CD14-positive monocyte (primary cell): ENCODE measurements around the gene KMT2C. TPM values are rescaled to one million over a fixed set of nuclear protein-coding genes. Genes with fewer than 3 reads are reported as not detected.

Experiments used
- DNase-seq, 3 donors: peaks; one replicate each; pipeline ENCODE4 v3.0.0-alpha.2; 2011 to 2022
- H2AFZ ChIP-seq: 2 replicates; pipeline ENCODE4 v1.6.0; 2012; ENCODE audit warnings: mild to moderate bottlenecking, low read depth, low read length, inconsistent platforms; ENCODE audit not compliant: insufficient read depth, poor library complexity, severe bottlenecking
- H3K27ac ChIP-seq, 2 donors: 1 replicate in 1 of 2; 2 replicates in 1 of 2; pipeline ENCODE4 v1.5.1; 2012 to 2013; ENCODE audit warnings: low read length in 2 of 2, control low read depth in 1 of 2, inconsistent platforms in 1 of 2, low read depth in 1 of 2, mild to moderate bottlenecking in 1 of 2
- H3K27me3 ChIP-seq, 2 donors: one replicate each; pipeline versions ENCODE4 v1.6.0 to v1.6.1; 2011 to 2013; ENCODE audit warnings: low read length in 2 of 2; ENCODE audit not compliant: control insufficient read depth in 2 of 2, insufficient read depth in 2 of 2
- H3K36me3 ChIP-seq, 2 donors: replicated peaks in 1 of 2; 1 replicate in 1 of 2; 2 replicates in 1 of 2; pipeline versions ENCODE4 v1.5.1 to v1.6.1; 2012 to 2013; ENCODE audit warnings: low read length in 2 of 2, control low read depth in 1 of 2, inconsistent platforms in 1 of 2, mild to moderate bottlenecking in 1 of 2; ENCODE audit not compliant: insufficient read depth in 2 of 2, control insufficient read depth in 1 of 2
- H3K4me1 ChIP-seq, 2 donors: 1 replicate in 1 of 2; 2 replicates in 1 of 2; pipeline versions ENCODE4 v1.5.1 to v1.6.1; 2012 to 2013; ENCODE audit warnings: low read length in 2 of 2, control low read depth in 1 of 2, inconsistent platforms in 1 of 2, mild to moderate bottlenecking in 1 of 2, moderate library complexity in 1 of 2; ENCODE audit not compliant: insufficient read depth in 2 of 2, control insufficient read depth in 1 of 2
- H3K4me2 ChIP-seq: replicated peaks from 2 replicates; pipeline ENCODE3; 2012; ENCODE audit warnings: low read length, moderate library complexity, mild to moderate bottlenecking; ENCODE audit not compliant: poor library complexity, severe bottlenecking; ENCODE audit errors: extremely low read depth
- H3K4me3 ChIP-seq, 3 experiments: fragments of 200-600 bp in 1 of 3; sonication (generic) in 1 of 3; replicated peaks in 1 of 3; 1 replicate in 2 of 3; 2 replicates in 1 of 3; pipeline ENCODE4 v1.5.1; 2011 to 2013; ENCODE audit warnings: low read length in 3 of 3, mild to moderate bottlenecking in 3 of 3, control low read depth in 2 of 3, low read depth in 2 of 3, inconsistent platforms in 1 of 3, moderate library complexity in 1 of 3
- H3K79me2 ChIP-seq: 2 replicates; pipeline ENCODE4 v1.6.0; 2012; ENCODE audit warnings: mild to moderate bottlenecking, control low read depth, inconsistent platforms, low read length, moderate library complexity; ENCODE audit not compliant: insufficient read depth
- H3K9ac ChIP-seq: 2 replicates; pipeline ENCODE4 v1.6.0; 2017; ENCODE audit warnings: low read length, mild to moderate bottlenecking; ENCODE audit not compliant: insufficient read depth, poor library complexity, severe bottlenecking
- H3K9me3 ChIP-seq, 2 donors: replicated peaks in 1 of 2; 1 replicate in 1 of 2; 2 replicates in 1 of 2; pipeline versions ENCODE4 v1.5.1 to v1.6.1; 2012 to 2013; ENCODE audit warnings: low read length in 2 of 2, control low read depth in 1 of 2; ENCODE audit not compliant: control insufficient read depth in 1 of 2, insufficient read depth in 1 of 2
- H4K20me1 ChIP-seq: 2 replicates; pipeline ENCODE4 v1.6.0; 2012; ENCODE audit warnings: mild to moderate bottlenecking, low read length, control low read depth, moderate library complexity; ENCODE audit not compliant: insufficient read depth
- H3K27ac Mint-ChIP-seq, 7 donors: one replicate each; pipeline ENCODE4 v1.8.0; 2020; ENCODE audit warnings: mild to moderate bottlenecking in 7 of 7, mixed read lengths in 7 of 7, moderate library complexity in 6 of 7, inconsistent platforms in 2 of 7
- H3K27me3 Mint-ChIP-seq, 3 donors: one replicate each; pipeline ENCODE4 v1.8.0; 2021 to 2022; ENCODE audit warnings: low read depth in 3 of 3, mild to moderate bottlenecking in 3 of 3, mixed read lengths in 3 of 3, moderate library complexity in 3 of 3, inconsistent platforms in 1 of 3
- H3K36me3 Mint-ChIP-seq, 2 donors: one replicate each; pipeline ENCODE4 v1.8.0; 2020; ENCODE audit warnings: mixed read lengths in 2 of 2, inconsistent platforms in 1 of 2, mild to moderate bottlenecking in 1 of 2
- H3K4me1 Mint-ChIP-seq: one replicate; pipeline ENCODE4 v1.8.0; 2020; ENCODE audit warnings: mild to moderate bottlenecking, mixed read lengths
- H3K4me3 Mint-ChIP-seq, 2 donors: one replicate each; pipeline ENCODE4 v1.8.0; 2020; ENCODE audit warnings: mild to moderate bottlenecking in 2 of 2, mixed read lengths in 2 of 2, moderate library complexity in 1 of 2
- H3K9me3 Mint-ChIP-seq, 7 donors: one replicate each; pipeline ENCODE4 v1.8.0; 2020 to 2022; ENCODE audit warnings: mixed read lengths in 7 of 7, mild to moderate bottlenecking in 6 of 7, moderate library complexity in 6 of 7, inconsistent platforms in 2 of 7
- CTCF ChIP-seq: fragments of 200-600 bp; IDR thresholded peaks from one replicate; pipeline ENCODE4 v1.8.0; 2022; ENCODE audit warnings: antibody characterized with exemption, mild to moderate bottlenecking
- WGBS: methylation state at CpG from one replicate; pipeline ENCODE4 v1.1.5; 2013; ENCODE audit warnings: missing lambda C conversion rate; ENCODE audit not compliant: insufficient coverage; 5-methylcytosine and 5-hydroxymethylcytosine counted together
- intact Hi-C, 2 donors: fragments of 100-400 bp; cut with micrococcal nuclease; formaldehyde crosslinking; loops; one replicate each; pipeline versions ENCODE4 v1.15.0 to v1.15.1; 2023
- polyA plus RNA-seq, 3 donors: library from polyadenylated mRNA; depleted of rRNA in 1 of 3; unstranded in 2 of 3; stranded (reverse) in 1 of 3; fragments of 300-500 nt in 2 of 3; fragments of >200 nt in 1 of 3; fragmentation: Illumina TruSeq in 2 of 3; gene quantifications; 1 replicate in 2 of 3; 2 replicates in 1 of 3; pipeline ENCODE4 v1.2.3, GENCODE V29; 2012 to 2021

Gene KMT2C
- polyA plus RNA-seq, 3 donors, result 4.5 to 26.1 (median 7.3) TPM

GRCh38 chr7:152341914-152342236, 93.9 kb downstream of the KMT2C start:
- TF ChIP-seq CTCF, result no peak
- intact Hi-C loops, result no loop called here
- 80% methylated on average over 1 of the region's 2 CpGs for WGBS
- Histone ChIP-seq H3K4me3 (no peak overlapping the region), H3K9ac (no peak overlapping the region), H4K20me1 (peaks cover 100% of the 10 kb centered on the region), H3K4me1 (peaks cover 20 to 37% of the 10 kb centered on the region in 2 donors), H3K27me3 (no peaks in the 10 kb centered on the region), H3K79me2 (peaks cover 100% of the 10 kb centered on the region), H3K36me3 (peaks cover 0 to 19% of the 10 kb centered on the region in 2 donors), H3K27ac (no peak overlapping the region), H2AFZ (no peak overlapping the region), H3K9me3 (no peaks in the 10 kb centered on the region), H3K4me2 (no peak overlapping the region)
- Mint-ChIP-seq H3K27ac (no peak overlapping the region), H3K36me3 (peaks cover 4 to 18% of the 10 kb centered on the region in 2 donors), H3K9me3 (peaks cover 0 to 7% (median 0%) of the 10 kb centered on the region in 7 donors), H3K4me3 (no peak overlapping the region), H3K27me3 (peaks cover 0 to 2% (median 0%) of the 10 kb centered on the region in 3 donors), H3K4me1 (peaks cover 39% of the 10 kb centered on the region)
- no peak for DNase-seq

GRCh38 chr7:152341039-152341913, 94.5 kb downstream of the KMT2C start:
- H3K27ac ChIP-seq, result peak overlapping the region in 1 of 2 donors; percentile 30
- DNase-seq, result peak; percentile 10 to 25 (median 15)
- Mint-ChIP-seq H3K36me3 (peaks cover 3 to 15% of the 10 kb centered on the region in 2 donors), H3K4me1 (peaks cover 45% of the 10 kb centered on the region), H3K9me3 (peaks cover 0 to 4% (median 0%) of the 10 kb centered on the region in 7 donors), H3K27me3 (peaks cover 0 to 2% (median 0%) of the 10 kb centered on the region in 3 donors), H3K4me3 (no peak overlapping the region), H3K27ac (peak overlapping the region in 1 of 7 donors; percentile 40)
- H3K9ac ChIP-seq, result no peak overlapping the region
- peaks cover 100% of the 10 kb centered on the region for H4K20me1 ChIP-seq
- WGBS, result no CpG with 5 or more reads among the region's 2 CpGs
- H3K36me3 ChIP-seq, result peaks cover 0 to 13% of the 10 kb centered on the region in 2 donors
- no peak overlapping the region for H3K4me3 ChIP-seq
- no peaks in the 10 kb centered on the region for H3K27me3 ChIP-seq
- no peak overlapping the region for H3K4me2 ChIP-seq
- TF ChIP-seq CTCF, result peak; percentile 55
- no peak overlapping the region for H2AFZ ChIP-seq
- peaks cover 100% of the 10 kb centered on the region for H3K79me2 ChIP-seq
- intact Hi-C loops, result no loop called here
- H3K9me3 ChIP-seq, result no peaks in the 10 kb centered on the region
- H3K4me1 ChIP-seq, result peaks cover 25 to 43% of the 10 kb centered on the region in 2 donors
